ENCODE measurements around the gene ELF1.
A peak's percentile ranks its signal among the peaks of the same experiment; 100 is the strongest.
"Not testable (repeated sequence)": the region's sequence is repeated elsewhere in the genome, so short reads cannot be mapped to it uniquely, and the experiment has no call there.

ELF1 gene

DNA sequence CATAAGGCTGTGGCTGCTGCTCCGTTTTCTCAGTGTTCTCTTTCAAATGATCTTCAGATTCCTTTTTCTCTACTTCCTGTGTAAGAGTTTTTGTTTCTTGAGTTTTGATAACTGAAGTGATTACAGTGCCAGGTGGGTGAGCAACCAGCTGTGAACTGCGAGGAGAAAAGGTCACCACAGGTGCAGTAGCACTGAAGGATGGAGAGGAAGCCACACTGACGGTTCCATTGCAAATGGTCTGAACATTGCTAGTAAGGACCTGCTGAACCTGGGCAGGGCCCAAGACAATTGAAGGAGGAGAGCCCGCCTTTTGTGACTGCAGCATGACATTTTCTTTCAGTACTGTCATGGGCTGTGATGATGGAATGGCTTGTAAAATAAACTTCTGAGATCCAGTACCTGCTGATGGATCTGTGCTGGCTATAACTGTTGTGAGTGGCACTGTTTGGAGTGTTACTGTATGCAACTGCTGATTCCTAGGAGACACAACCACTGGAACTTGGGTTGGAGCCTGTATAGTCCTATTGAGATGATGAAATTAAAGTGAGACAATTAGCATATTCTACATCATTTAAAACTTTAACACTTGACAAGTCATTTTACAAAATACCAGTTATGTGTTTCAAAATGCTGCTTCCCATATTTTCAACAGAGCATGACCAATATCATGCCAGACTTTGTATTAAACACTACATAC, 85.5 kb downstream of the ELF1 start:
- H3K9me2 ChIP-seq (replicated peaks; ENCODE audit: insufficient read depth, low read length) = no peaks in the 10 kb centered on the region
- H3K4me2 ChIP-seq (ENCODE audit: low read depth, low read length, poor library complexity, severe bottlenecking) = peak overlapping the region; percentile 9
- no peak overlapping the region for H3K9ac ChIP-seq (ENCODE audit: low read length)
- TF ChIP-seq CTCF (IDR thresholded peaks at IDR 0.05; ENCODE audit: insufficient read depth, low read length, poor library complexity, severe bottlenecking) (no peak), EZH2phosphoT487 (conservative IDR thresholded peaks at IDR 0.05; ENCODE audit: low read length) (no peak)
- H3K27me3 ChIP-seq (ENCODE audit: low read length) = no peaks in the 10 kb centered on the region
- H2AFZ ChIP-seq (ENCODE audit: low read depth, low read length, severe bottlenecking) = no peak overlapping the region
- H3K4me3 ChIP-seq (ENCODE audit: insufficient read depth, low read length, poor library complexity, severe bottlenecking) = no peak overlapping the region
- H3F3A ChIP-seq (ENCODE audit: insufficient read depth) = peaks cover 71% of the 10 kb centered on the region
- peaks cover 70% of the 10 kb centered on the region for H3K79me2 ChIP-seq (ENCODE audit: insufficient read depth, low read length)
- peaks cover 35% of the 10 kb centered on the region for H4K20me1 ChIP-seq (ENCODE audit: low read depth, low read length)
- peak overlapping the region; percentile 75 for H3K27ac ChIP-seq (ENCODE audit: low read depth, low read length)
- peaks cover 71% of the 10 kb centered on the region for H3K36me3 ChIP-seq (ENCODE audit: low read length)
- no peaks in the 10 kb centered on the region for H3K9me3 ChIP-seq (ENCODE audit: insufficient read depth, low read length)

- H3K9me3 ChIP-seq (ENCODE audit: insufficient read depth, low read length) = no peaks in the 10 kb centered on the region
- H3K27ac ChIP-seq (ENCODE audit: low read depth, low read length) = no peak overlapping the region
- peaks cover 35% of the 10 kb centered on the region for H4K20me1 ChIP-seq (ENCODE audit: low read depth, low read length)
- H3K4me3 ChIP-seq (ENCODE audit: insufficient read depth, low read length, poor library complexity, severe bottlenecking) = no peak overlapping the region
- peaks cover 65% of the 10 kb centered on the region for H3K36me3 ChIP-seq (ENCODE audit: low read length)
- no peak overlapping the region for H3K4me2 ChIP-seq (ENCODE audit: low read depth, low read length, poor library complexity, severe bottlenecking)
- H3K79me2 ChIP-seq (ENCODE audit: insufficient read depth, low read length) = peaks cover 57% of the 10 kb centered on the region
- no peak overlapping the region for H3K9ac ChIP-seq (ENCODE audit: low read length)
- no peaks in the 10 kb centered on the region for H3K9me2 ChIP-seq (replicated peaks; ENCODE audit: insufficient read depth, low read length)
- H3F3A ChIP-seq (ENCODE audit: insufficient read depth) = peaks cover 75% of the 10 kb centered on the region
- no peak overlapping the region for H2AFZ ChIP-seq (ENCODE audit: low read depth, low read length, severe bottlenecking)
- no peaks in the 10 kb centered on the region for H3K27me3 ChIP-seq (ENCODE audit: low read length)
- no peak for TF ChIP-seq EZH2phosphoT487 (conservative IDR thresholded peaks at IDR 0.05; ENCODE audit: low read length)
- no peak for TF ChIP-seq CTCF (IDR thresholded peaks at IDR 0.05; ENCODE audit: insufficient read depth, low read length, poor library complexity, severe bottlenecking)
These were observed 86.9 kb downstream of the ELF1 start for GRCh38 chr13:40932252-40932651.

DNA sequence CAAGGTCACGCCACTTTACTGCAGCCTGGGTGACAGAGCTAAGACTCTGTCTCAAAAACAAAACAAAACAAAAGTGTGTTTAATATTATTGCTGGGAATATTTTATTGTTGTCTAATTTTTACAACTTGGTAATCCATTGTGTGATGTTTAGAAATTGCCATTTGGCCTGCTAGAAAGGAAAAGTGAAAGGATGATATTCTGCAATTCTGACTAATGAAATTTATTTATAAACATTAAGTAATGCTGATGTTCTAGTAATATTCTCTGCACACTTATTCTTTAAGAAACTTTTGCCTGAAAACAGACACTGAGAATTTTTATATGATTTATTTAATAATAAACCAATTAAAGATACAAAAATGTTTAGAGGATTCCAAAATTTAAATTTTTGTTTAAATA, 87.4 kb downstream of the ELF1 start:
- H3K36me3 ChIP-seq (ENCODE audit: low read length) = peaks cover 61% of the 10 kb centered on the region

GRCh38 chr13:40929883-40930282, 89.2 kb downstream of the ELF1 start:
- H3K4me2 ChIP-seq (ENCODE audit: low read depth, low read length, poor library complexity, severe bottlenecking); H3K27me3 ChIP-seq (ENCODE audit: low read length); H3K27ac ChIP-seq (ENCODE audit: low read depth, low read length); H3K9me2 ChIP-seq (replicated peaks; ENCODE audit: insufficient read depth, low read length); H3K9ac ChIP-seq (ENCODE audit: low read length); H2AFZ ChIP-seq (ENCODE audit: low read depth, low read length, severe bottlenecking); H3K4me3 ChIP-seq (ENCODE audit: insufficient read depth, low read length, poor library complexity, severe bottlenecking); H3K9me3 ChIP-seq (ENCODE audit: insufficient read depth, low read length): not testable (repeated sequence)
- peaks cover 50% of the 10 kb centered on the region for H3K36me3 ChIP-seq (ENCODE audit: low read length)
- H4K20me1 ChIP-seq (ENCODE audit: low read depth, low read length) = peaks cover 24% of the 10 kb centered on the region
- H3K79me2 ChIP-seq (ENCODE audit: insufficient read depth, low read length) = peaks cover 35% of the 10 kb centered on the region
- peaks cover 77% of the 10 kb centered on the region for H3F3A ChIP-seq (ENCODE audit: insufficient read depth)

More for the DNA sequence above, 87.4 kb downstream of the ELF1 start:
- Histone ChIP-seq H3K27me3 (ENCODE audit: low read length) (no peaks in the 10 kb centered on the region), H3K9me3 (ENCODE audit: insufficient read depth, low read length) (no peaks in the 10 kb centered on the region), H3K4me2 (ENCODE audit: low read depth, low read length, poor library complexity, severe bottlenecking) (no peak overlapping the region), H3K9ac (ENCODE audit: low read length) (no peak overlapping the region), H2AFZ (ENCODE audit: low read depth, low read length, severe bottlenecking) (no peak overlapping the region), H3F3A (ENCODE audit: insufficient read depth) (peaks cover 70% of the 10 kb centered on the region), H3K9me2 (replicated peaks; ENCODE audit: insufficient read depth, low read length) (no peaks in the 10 kb centered on the region), H3K79me2 (ENCODE audit: insufficient read depth, low read length) (peaks cover 52% of the 10 kb centered on the region), H3K27ac (ENCODE audit: low read depth, low read length) (no peak overlapping the region), H4K20me1 (ENCODE audit: low read depth, low read length) (peaks cover 35% of the 10 kb centered on the region), H3K4me3 (ENCODE audit: insufficient read depth, low read length, poor library complexity, severe bottlenecking) (no peak overlapping the region)
- no peak for TF ChIP-seq CTCF (IDR thresholded peaks at IDR 0.05; ENCODE audit: insufficient read depth, low read length, poor library complexity, severe bottlenecking)
- no peak for TF ChIP-seq EZH2phosphoT487 (conservative IDR thresholded peaks at IDR 0.05; ENCODE audit: low read length)

Measured in SU-DHL-6 (cell line).